Uterus (tissue), 2 donors: Measurements from ENCODE around the gene OR2AP1.

Source experiments
- CTCF ChIP-seq, 4 experiments: fragments of 200-600 bp in 2 of 4; fragments of 450-650 bp in 2 of 4; sonication (generic) in 2 of 4; IDR thresholded peaks; one replicate each; pipeline ENCODE4 v1.5.1; 2016 to 2019; ENCODE audit warnings: antibody characterized with exemption in 4 of 4, mild to moderate bottlenecking in 2 of 4, moderate library complexity in 1 of 4
- POLR2A ChIP-seq, 2 donors: fragments of 450-650 bp; IDR thresholded peaks; one replicate each; pipeline ENCODE4 v1.6.1; 2016; ENCODE audit warnings: antibody characterized with exemption in 2 of 2, mild to moderate bottlenecking in 1 of 2, moderate library complexity in 1 of 2

- TF ChIP-seq CTCF (IDR thresholded peaks at IDR 0.05), result no peak
- TF ChIP-seq POLR2A (IDR thresholded peaks at IDR 0.05), result no peak
Observed at GRCh38 chr12:55612646-55613045, 40.4 kb downstream of the OR2AP1 start.
